Measurements from ENCODE around the gene KIF6. TPM values are rescaled to one million over a fixed set of nuclear protein-coding genes. Genes with fewer than 3 reads are reported as not detected.

KIF6 gene
- total RNA-seq, 1 donor = 0.27 TPM

GRCh38 chr6:39649996-39650395 lies 75.2 kb downstream of the KIF6 start:
- no peak overlapping the region for H3K4me3 ChIP-seq (ENCODE audit: low read depth, low read length)
- no peak for TF ChIP-seq CTCF (IDR thresholded peaks at IDR 0.05; ENCODE audit: insufficient read depth, low read length)
- DNase-seq (ENCODE audit: low read depth) = no peak

- no peak overlapping the region for H3K4me3 ChIP-seq (ENCODE audit: low read depth, low read length)
- TF ChIP-seq CTCF (IDR thresholded peaks at IDR 0.05; ENCODE audit: insufficient read depth, low read length) = no peak
- DNase-seq (ENCODE audit: low read depth) = no peak
These were observed 78.3 kb downstream of the KIF6 start for GRCh38 chr6:39646751-39647420.

GRCh38 chr6:39642270-39642669 lies 82.9 kb downstream of the KIF6 start:
- no peak for DNase-seq (ENCODE audit: low read depth)
- no peak for TF ChIP-seq CTCF (IDR thresholded peaks at IDR 0.05; ENCODE audit: insufficient read depth, low read length)
- H3K4me3 ChIP-seq (ENCODE audit: low read depth, low read length) = no peak overlapping the region

GRCh38 chr6:39638126-39638822 lies 86.9 kb downstream of the KIF6 start:
- no peak overlapping the region for H3K4me3 ChIP-seq (ENCODE audit: low read depth, low read length)
- no peak for DNase-seq (ENCODE audit: low read depth)
- TF ChIP-seq CTCF (IDR thresholded peaks at IDR 0.05; ENCODE audit: insufficient read depth, low read length) = no peak

- TF ChIP-seq CTCF (IDR thresholded peaks at IDR 0.05; ENCODE audit: insufficient read depth, low read length) = no peak
- H3K4me3 ChIP-seq (ENCODE audit: low read depth, low read length) = no peak overlapping the region
- DNase-seq (ENCODE audit: low read depth) = no peak
These were observed 90.4 kb downstream of the KIF6 start for GRCh38 chr6:39634646-39635341.

- no peak for DNase-seq (ENCODE audit: low read depth)
- TF ChIP-seq CTCF (IDR thresholded peaks at IDR 0.05; ENCODE audit: insufficient read depth, low read length) = no peak
- H3K4me3 ChIP-seq (ENCODE audit: low read depth, low read length) = no peak overlapping the region
These were observed 100.0 kb downstream of the KIF6 start for GRCh38 chr6:39625209-39625608.

Measured in fibroblast of the aortic adventitia (primary cell).